ENCODE measurements around the gene EML6.

DNA sequence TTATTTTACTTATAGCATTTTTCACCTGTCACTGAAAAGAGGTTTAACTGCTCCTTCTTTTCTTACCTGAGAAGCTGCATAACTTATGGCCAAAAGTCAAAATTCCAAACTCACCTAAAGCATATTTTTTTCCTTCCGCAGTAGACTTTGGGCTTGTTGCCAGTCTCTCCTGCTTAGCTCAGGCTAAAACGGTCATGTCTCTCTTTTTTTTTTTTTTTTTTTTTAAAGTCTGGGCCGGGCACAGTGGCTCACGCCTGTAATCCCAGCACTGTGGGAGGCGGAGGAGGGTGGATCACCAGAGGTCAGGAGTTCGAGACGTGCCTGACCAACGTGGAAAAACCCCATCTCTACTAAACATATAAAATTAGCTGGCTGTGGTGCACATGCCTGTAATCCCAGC is 213.3 kb downstream of the EML6 start:
- TF ChIP-seq, protein P1, sequence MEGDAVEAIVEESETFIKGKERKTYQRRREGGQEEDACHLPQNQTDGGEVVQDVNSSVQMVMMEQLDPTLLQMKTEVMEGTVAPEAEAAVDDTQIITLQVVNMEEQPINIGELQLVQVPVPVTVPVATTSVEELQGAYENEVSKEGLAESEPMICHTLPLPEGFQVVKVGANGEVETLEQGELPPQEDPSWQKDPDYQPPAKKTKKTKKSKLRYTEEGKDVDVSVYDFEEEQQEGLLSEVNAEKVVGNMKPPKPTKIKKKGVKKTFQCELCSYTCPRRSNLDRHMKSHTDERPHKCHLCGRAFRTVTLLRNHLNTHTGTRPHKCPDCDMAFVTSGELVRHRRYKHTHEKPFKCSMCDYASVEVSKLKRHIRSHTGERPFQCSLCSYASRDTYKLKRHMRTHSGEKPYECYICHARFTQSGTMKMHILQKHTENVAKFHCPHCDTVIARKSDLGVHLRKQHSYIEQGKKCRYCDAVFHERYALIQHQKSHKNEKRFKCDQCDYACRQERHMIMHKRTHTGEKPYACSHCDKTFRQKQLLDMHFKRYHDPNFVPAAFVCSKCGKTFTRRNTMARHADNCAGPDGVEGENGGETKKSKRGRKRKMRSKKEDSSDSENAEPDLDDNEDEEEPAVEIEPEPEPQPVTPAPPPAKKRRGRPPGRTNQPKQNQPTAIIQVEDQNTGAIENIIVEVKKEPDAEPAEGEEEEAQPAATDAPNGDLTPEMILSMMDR (IDR thresholded peaks at IDR 0.05) = no peak
- no peak for TF ChIP-seq POLR2A (IDR thresholded peaks at IDR 0.05)
